OCI-LY1 (cell line): ENCODE measurements around the gene UQCRC2.
A peak's percentile ranks its signal among the peaks of the same experiment; 100 is the strongest.

Experiments used
- H2AFZ ChIP-seq: fragments of 200-600 bp; sonication (generic), shearing (Covaris generic); 2 replicates; pipeline ENCODE4 v1.6.0; 2014; ENCODE audit warnings: antibody characterized with exemption, mild to moderate bottlenecking, low read length
- H3F3A ChIP-seq: fragments of 200-600 bp; sonication (generic), shearing (Covaris generic); 2 replicates; pipeline ENCODE4 v1.6.0; 2014; ENCODE audit warnings: mild to moderate bottlenecking, antibody characterized with exemption, low read length, moderate library complexity; ENCODE audit not compliant: insufficient read depth
- H3K27ac ChIP-seq: fragments of 200-600 bp; sonication (generic); 2 replicates; pipeline ENCODE4 v1.5.1; 2014; ENCODE audit warnings: low read length, mixed run types, mild to moderate bottlenecking, low read depth; ENCODE audit not compliant: poor library complexity, severe bottlenecking
- H3K27me3 ChIP-seq: fragments of 200-600 bp; sonication (generic); 2 replicates; pipeline ENCODE4 v1.6.0; 2014; ENCODE audit warnings: antibody characterized with exemption, mild to moderate bottlenecking, low read length, moderate library complexity; ENCODE audit not compliant: insufficient read depth
- H3K36me3 ChIP-seq: fragments of 200-600 bp; sonication (generic); 2 replicates; pipeline ENCODE4 v1.6.1; 2014; ENCODE audit warnings: mild to moderate bottlenecking, antibody characterized with exemption, low read length, moderate library complexity, mixed read lengths; ENCODE audit not compliant: insufficient read depth
- H3K4me1 ChIP-seq: fragments of 200-600 bp; sonication (generic); 2 replicates; pipeline ENCODE4 v1.5.1; 2014; ENCODE audit warnings: mild to moderate bottlenecking, low read length, moderate library complexity; ENCODE audit not compliant: insufficient read depth, severe bottlenecking
- H3K4me2 ChIP-seq: fragments of 200-600 bp; sonication (generic), shearing (Covaris generic); 2 replicates; pipeline ENCODE4 v1.6.1; 2014; ENCODE audit warnings: low read length
- H3K4me3 ChIP-seq: fragments of 200-600 bp; sonication (generic); 2 replicates; pipeline ENCODE4 v1.5.1; 2014; ENCODE audit warnings: low read length, low read depth, mild to moderate bottlenecking, mixed read lengths; ENCODE audit not compliant: poor library complexity, severe bottlenecking
- H3K79me2 ChIP-seq: fragments of 200-600 bp; shearing (Covaris generic); 2 replicates; pipeline ENCODE4 v1.6.1; 2016; ENCODE audit warnings: mixed run types, low read length, mixed read lengths; ENCODE audit not compliant: insufficient read depth
- H3K9ac ChIP-seq: fragments of 200-600 bp; sonication (generic), shearing (Covaris generic); 2 replicates; pipeline ENCODE4 v1.6.1; 2014; ENCODE audit warnings: mild to moderate bottlenecking, low read length, mixed read lengths
- H3K9me2 ChIP-seq: fragments of 200-600 bp; sonication (generic), shearing (Covaris generic); 2 replicates; pipeline ENCODE4 v1.6.1; 2014; ENCODE audit warnings: low read depth, mild to moderate bottlenecking, low read length, mixed read lengths
- H3K9me3 ChIP-seq: fragments of 200-600 bp; shearing (Covaris generic); 2 replicates; pipeline ENCODE4 v1.6.1; 2014; ENCODE audit warnings: low read length, mixed read lengths
- H4K20me1 ChIP-seq: fragments of 200-600 bp; sonication (generic), shearing (Covaris generic); 2 replicates; pipeline ENCODE4 v1.6.0; 2016; ENCODE audit warnings: mild to moderate bottlenecking, low read length; ENCODE audit not compliant: insufficient read depth
- EZH2 ChIP-seq: fragments of 200-600 bp; sonication (generic), shearing (Covaris generic); IDR thresholded peaks from 2 replicates; pipeline ENCODE4 v1.8.0; 2017; ENCODE audit warnings: borderline replicate concordance, mixed run types, mild to moderate bottlenecking, antibody characterized with exemption, low read length, moderate library complexity, mixed read lengths
- TF ChIP-seq, protein P1 (sequence below): fragments of 200-600 bp; sonication (generic), shearing (Covaris generic); IDR thresholded peaks from 2 replicates; pipeline ENCODE4 v1.5.1; 2017; ENCODE audit warnings: mild to moderate bottlenecking, antibody characterized with exemption, low read length, moderate library complexity, mixed read lengths

UQCRC2 gene

DNA sequence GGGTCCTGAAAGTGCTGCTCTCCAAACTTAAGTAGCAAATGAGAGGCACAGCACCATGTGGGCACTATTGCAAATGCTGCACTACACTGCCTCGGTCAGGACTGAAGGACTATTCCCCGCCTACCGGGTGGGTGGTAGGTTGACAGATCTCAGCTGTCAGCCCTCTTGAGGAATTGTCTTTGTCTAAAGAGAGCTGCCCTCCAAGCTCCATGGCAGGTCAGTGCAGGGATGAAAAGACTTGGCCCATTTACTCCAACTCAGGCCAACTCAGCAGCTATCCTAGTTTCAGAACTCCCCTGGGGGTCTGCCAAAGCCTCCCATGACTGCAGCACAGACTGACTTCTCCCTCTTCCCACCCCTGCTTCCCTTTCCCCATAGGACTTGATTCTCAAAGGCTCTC lies 51.2 kb downstream of the UQCRC2 start:
- Histone ChIP-seq H3K4me3 (no peak overlapping the region), H3K79me2 (0 out of 2 replicates have a peak, but pooled peaks cover 5% of the 10 kb centered on the region), H4K20me1 (no peaks in the 10 kb centered on the region), H3K9ac (no peak overlapping the region), H3K27me3 (no peaks in the 10 kb centered on the region), H3K9me3 (no peaks in the 10 kb centered on the region), H3K4me2 (no peak overlapping the region), H3K27ac (no peak overlapping the region), H3F3A (no peaks in the 10 kb centered on the region), H3K9me2 (no peaks in the 10 kb centered on the region), H2AFZ (no peak overlapping the region), H3K4me1 (peaks cover 17% of the 10 kb centered on the region), H3K36me3 (no peaks in the 10 kb centered on the region)
- no peak for TF ChIP-seq EZH2
- TF ChIP-seq, protein P1, sequence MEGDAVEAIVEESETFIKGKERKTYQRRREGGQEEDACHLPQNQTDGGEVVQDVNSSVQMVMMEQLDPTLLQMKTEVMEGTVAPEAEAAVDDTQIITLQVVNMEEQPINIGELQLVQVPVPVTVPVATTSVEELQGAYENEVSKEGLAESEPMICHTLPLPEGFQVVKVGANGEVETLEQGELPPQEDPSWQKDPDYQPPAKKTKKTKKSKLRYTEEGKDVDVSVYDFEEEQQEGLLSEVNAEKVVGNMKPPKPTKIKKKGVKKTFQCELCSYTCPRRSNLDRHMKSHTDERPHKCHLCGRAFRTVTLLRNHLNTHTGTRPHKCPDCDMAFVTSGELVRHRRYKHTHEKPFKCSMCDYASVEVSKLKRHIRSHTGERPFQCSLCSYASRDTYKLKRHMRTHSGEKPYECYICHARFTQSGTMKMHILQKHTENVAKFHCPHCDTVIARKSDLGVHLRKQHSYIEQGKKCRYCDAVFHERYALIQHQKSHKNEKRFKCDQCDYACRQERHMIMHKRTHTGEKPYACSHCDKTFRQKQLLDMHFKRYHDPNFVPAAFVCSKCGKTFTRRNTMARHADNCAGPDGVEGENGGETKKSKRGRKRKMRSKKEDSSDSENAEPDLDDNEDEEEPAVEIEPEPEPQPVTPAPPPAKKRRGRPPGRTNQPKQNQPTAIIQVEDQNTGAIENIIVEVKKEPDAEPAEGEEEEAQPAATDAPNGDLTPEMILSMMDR, result no peak

DNA sequence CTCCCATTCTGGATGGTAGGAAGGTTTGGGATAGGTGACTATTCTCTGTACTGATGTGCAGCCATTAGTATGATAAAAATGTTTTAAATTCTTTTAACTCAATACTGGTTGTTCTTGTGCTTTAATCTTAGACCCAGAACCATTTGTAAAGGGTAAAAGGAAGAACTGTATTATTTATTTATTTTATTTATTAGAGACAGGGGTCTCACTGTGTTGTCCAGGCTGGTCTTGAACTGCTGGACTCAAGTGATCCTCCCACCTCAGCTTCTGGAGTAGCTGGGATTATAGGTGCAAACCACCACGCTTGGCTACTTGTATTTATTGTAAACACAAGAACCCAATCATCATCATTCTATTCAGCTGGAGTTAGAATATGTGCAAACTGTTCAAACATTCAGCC lies 52.6 kb downstream of the UQCRC2 start:
- Histone ChIP-seq H4K20me1 (no peaks in the 10 kb centered on the region), H3K36me3 (no peaks in the 10 kb centered on the region), H3K27ac (no peak overlapping the region), H3K4me1 (peaks cover 19% of the 10 kb centered on the region), H3K79me2 (0 out of 2 replicates have a peak, but pooled peaks cover 5% of the 10 kb centered on the region), H3K27me3 (no peaks in the 10 kb centered on the region), H3F3A (no peaks in the 10 kb centered on the region), H3K4me2 (no peak overlapping the region), H2AFZ (no peak overlapping the region), H3K9me2 (no peaks in the 10 kb centered on the region), H3K4me3 (no peak overlapping the region), H3K9ac (no peak overlapping the region), H3K9me3 (no peaks in the 10 kb centered on the region)
- TF ChIP-seq, protein P1, result no peak
- no peak for TF ChIP-seq EZH2

DNA sequence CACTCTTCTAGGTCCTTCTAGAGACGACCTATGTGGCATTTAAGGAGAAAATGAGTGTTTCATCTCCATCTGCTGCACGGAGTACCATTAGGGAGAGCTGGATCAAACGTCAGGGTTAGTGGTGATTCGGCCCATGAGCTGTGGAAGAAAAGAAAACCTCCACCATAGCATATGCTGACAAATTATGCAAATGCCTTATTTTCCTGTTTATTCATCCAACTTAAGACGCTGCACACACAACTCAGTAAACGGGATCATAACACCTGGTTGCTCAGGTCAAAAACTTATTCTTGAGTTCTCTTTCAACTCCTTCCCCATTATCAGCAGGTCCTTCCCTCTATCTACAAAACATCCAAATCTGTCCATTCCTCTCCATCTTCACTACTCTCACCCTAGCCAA lies 53.5 kb downstream of the UQCRC2 start:
- H2AFZ ChIP-seq, result no peak overlapping the region
- H3K4me1 ChIP-seq, result peaks cover 19% of the 10 kb centered on the region
- no peaks in the 10 kb centered on the region for H4K20me1 ChIP-seq
- H3K79me2 ChIP-seq, result 0 out of 2 replicates have a peak, but pooled peaks cover 5% of the 10 kb centered on the region
- TF ChIP-seq, protein P1, result no peak
- TF ChIP-seq EZH2, result no peak
- H3K27me3 ChIP-seq, result no peaks in the 10 kb centered on the region
- H3F3A ChIP-seq, result no peaks in the 10 kb centered on the region
- no peaks in the 10 kb centered on the region for H3K9me3 ChIP-seq
- no peak overlapping the region for H3K27ac ChIP-seq
- no peaks in the 10 kb centered on the region for H3K36me3 ChIP-seq
- no peaks in the 10 kb centered on the region for H3K9me2 ChIP-seq
- no peak overlapping the region for H3K9ac ChIP-seq
- H3K4me3 ChIP-seq, result peak overlapping the region; percentile 78
- H3K4me2 ChIP-seq, result peak overlapping the region; percentile 78; the same call in 1 of the 2 replicates
